ENCODE data around the gene C19orf85.

GRCh38 chr19:55481794-55482155 is 17.2 kb upstream of the C19orf85 start:
- TF ChIP-seq, protein P1, sequence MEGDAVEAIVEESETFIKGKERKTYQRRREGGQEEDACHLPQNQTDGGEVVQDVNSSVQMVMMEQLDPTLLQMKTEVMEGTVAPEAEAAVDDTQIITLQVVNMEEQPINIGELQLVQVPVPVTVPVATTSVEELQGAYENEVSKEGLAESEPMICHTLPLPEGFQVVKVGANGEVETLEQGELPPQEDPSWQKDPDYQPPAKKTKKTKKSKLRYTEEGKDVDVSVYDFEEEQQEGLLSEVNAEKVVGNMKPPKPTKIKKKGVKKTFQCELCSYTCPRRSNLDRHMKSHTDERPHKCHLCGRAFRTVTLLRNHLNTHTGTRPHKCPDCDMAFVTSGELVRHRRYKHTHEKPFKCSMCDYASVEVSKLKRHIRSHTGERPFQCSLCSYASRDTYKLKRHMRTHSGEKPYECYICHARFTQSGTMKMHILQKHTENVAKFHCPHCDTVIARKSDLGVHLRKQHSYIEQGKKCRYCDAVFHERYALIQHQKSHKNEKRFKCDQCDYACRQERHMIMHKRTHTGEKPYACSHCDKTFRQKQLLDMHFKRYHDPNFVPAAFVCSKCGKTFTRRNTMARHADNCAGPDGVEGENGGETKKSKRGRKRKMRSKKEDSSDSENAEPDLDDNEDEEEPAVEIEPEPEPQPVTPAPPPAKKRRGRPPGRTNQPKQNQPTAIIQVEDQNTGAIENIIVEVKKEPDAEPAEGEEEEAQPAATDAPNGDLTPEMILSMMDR (IDR thresholded peaks at IDR 0.05): no peak
- TF ChIP-seq POLR2A (IDR thresholded peaks at IDR 0.05) (no peak), POLR2AphosphoS5 (IDR thresholded peaks at IDR 0.05) (no peak)

Measured in gastroesophageal sphincter (tissue), 3 donors.